ENCODE measurements around the gene ACRBP.

- TF ChIP-seq CTCF (IDR thresholded peaks at IDR 0.05; ENCODE audit: low read depth, low read length, poor library complexity, severe bottlenecking) (no peak), EZH2phosphoT487 (IDR thresholded peaks at IDR 0.05; ENCODE audit: borderline replicate concordance, low read length) (no peak)
Observed at GRCh38 chr12:6646276-6647082, 753 bp downstream of the ACRBP start.

Data from DOHH2 (cell line).